Erythroblast (primary cell): ENCODE results near the gene CYP27C1.
"Not testable (repeated sequence)": the region's sequence is repeated elsewhere in the genome, so short reads cannot be mapped to it uniquely, and the experiment has no call there.

Experiments used
- DNase-seq, 2 experiments: peaks; one replicate each; lab custom pipeline; 2025; lab: John Stamatoyannopoulos, UW
- GATA1 ChIP-seq: IDR thresholded peaks from 2 replicates; pipeline ENCODE4 v1.6.1; 2011; ENCODE audit warnings: low read depth, mild to moderate bottlenecking, control low read depth, low read length, moderate library complexity
- POLR2A ChIP-seq: IDR thresholded peaks from 2 replicates; pipeline ENCODE4 v1.6.1; 2011; ENCODE audit warnings: mild to moderate bottlenecking, low read length

CYP27C1 gene

DNA sequence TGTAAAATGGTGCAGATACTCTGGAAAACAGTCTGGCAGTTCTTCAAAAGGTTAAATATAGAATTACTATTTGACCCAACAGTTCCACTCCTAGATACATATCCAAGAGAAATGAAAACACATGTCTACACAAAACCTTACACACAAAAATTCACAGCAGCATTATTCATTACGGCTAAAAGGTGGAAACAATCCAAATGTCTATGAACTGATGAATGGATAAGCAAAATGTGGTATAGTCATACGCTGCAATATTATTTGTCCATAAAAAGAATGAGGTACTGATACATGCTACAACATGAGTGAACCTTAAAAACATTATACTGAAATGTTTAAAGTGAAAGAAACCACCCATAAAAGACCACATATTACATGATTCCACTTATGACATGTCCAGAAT is 4.0 kb downstream of the CYP27C1 start:
- DNase-seq: no peak

DNA sequence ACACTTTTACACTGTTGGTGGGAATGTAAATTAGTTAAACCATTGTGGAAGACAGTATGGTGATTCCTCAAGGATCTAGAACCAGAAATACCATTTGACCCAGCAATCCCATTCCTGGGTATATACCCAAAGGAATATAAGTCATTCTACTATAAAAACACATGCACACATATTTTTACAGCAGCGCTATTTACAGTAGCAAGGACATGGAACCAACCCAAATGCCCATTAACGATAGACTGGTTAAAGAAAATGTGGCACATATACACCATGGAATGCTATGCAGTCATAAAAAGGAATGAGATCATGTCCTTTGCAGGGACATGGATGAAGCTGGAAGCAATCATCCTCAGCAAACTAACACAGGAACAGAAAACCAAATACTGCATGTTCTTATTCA is 5.9 kb downstream of the CYP27C1 start:
- DNase-seq: not testable (repeated sequence)

More for the DNA sequence above, 4.0 kb downstream of the CYP27C1 start:
- TF ChIP-seq POLR2A (no peak), GATA1 (no peak)

DNA sequence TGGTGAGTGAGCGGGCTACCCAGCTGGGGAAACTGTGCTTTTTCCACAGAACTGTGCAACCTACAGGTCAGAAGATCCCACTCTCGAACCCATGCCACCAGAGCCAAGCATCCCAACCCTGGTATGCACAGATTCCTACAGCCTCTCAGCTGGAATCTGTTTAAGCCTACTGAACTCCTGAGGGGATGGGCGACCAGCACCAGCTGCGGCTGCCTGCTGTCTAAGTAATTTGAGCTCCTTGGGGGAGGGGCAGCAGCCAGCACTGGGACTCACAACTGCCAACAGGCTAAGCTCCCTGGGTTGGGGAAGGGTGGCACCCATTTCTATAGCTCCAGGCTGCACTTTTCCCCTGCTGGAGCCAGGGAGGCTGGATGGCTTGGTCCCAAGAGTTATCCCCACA is 11.8 kb downstream of the CYP27C1 start:
- DNase-seq: no peak
- no peak for TF ChIP-seq GATA1
- no peak for TF ChIP-seq POLR2A

DNA sequence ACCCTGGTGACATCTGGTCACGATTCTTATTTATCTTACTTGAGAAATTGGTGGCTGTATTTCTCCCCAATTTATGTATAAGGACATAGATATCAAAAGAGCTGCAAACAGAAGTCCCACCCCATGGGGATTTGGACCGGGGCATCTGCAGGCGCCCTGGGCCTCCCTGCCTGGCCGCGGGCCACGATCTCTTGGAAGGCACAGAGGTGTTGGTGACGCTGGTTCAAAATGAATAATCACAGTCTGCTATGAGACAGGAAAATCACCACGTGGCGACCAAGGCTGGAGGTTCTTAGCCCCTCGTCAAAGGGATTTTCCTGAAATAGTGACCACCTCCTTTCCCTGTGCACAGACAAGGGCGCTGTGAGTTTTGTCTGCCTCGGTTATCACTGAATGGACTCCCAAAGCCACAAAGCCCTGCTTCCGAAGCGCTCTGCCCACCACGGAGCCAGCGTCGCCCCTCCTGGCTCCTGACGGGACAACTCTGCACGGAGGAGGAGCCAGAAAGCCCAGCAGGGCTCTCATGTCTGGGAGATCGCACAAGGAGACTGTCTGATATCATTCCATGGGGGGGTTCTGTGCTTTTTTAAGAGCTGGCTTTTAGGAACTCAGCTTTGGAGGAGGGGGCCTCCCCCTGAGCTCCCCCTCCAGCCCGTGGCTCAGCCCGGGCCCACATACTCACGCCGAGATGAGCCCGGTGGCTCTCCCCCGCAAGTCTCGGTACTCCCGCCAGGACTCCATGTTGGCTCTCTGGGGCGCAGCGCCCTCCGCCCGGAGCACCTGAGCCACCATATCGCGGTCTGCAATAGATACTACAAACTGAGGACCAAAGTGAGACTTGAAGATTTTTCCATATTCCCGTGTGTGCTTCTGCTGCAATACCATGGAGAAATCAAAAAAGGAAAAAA is 14.6 kb downstream of the CYP27C1 start:
- no peak for DNase-seq
- no peak for TF ChIP-seq GATA1
- TF ChIP-seq POLR2A: no peak

DNA sequence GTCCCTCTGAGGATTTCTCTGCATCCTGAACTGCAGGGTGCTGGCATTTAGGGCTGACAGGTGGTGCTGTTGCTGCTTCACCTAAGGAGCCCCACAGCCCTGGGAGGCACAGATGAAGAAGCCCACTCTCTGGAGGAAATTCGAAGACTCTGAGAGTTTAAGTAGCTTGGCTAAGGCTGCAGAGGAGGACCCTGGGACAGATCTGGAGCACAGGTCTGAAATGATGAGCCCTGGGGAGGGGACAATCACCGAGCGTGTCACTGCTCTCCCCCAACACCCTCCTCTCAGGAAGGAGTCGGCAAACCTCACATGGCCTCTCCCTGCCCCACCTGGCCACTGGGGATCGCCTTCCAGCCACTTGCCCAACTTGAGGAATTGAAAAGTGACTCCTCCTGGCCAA is 18.6 kb downstream of the CYP27C1 start:
- TF ChIP-seq GATA1 (no peak), POLR2A (no peak)
- no peak for DNase-seq

DNA sequence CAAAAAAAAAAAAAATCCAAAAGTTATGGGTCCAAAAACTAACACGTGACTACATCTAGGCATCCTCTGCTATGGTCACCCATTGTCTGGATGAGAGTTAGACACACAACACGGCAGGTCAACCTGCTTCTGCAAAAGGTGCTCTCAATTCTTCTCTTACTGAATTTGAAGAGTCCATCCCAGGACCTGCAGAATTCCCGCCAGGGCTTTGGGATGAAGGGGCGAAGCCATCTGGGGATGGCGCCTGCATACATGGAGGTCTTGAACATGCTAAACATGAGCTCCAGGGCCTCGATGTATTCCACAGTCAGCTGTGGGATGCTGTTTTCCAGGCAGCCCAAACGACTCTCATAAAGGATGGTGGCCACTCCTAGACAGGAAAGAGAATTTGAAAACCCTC is 19.1 kb downstream of the CYP27C1 start:
- DNase-seq: no peak

DNA sequence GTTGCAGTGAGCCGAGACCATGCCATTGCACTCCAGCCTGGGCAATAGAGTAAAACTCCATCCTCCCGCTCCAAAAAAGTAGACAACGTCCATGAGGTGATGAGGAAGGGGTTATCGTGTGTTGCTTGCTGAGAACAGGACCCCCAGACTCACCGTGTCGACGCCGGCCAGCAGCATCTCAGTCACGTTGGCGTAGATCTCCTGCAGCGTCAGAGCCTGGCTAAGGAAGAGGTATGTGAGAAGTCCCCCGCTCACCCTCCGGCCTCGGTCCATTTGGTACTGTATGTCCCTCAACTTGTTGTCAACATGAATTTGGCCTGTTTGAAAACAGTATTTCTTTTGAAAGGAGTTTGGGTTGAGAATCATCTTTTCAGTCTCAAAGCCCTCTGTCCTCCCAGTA is 20.9 kb downstream of the CYP27C1 start:
- TF ChIP-seq POLR2A: no peak
- no peak for TF ChIP-seq GATA1
- no peak for DNase-seq

More for the DNA sequence above, 19.1 kb downstream of the CYP27C1 start:
- TF ChIP-seq POLR2A (no peak), GATA1 (no peak)

DNA sequence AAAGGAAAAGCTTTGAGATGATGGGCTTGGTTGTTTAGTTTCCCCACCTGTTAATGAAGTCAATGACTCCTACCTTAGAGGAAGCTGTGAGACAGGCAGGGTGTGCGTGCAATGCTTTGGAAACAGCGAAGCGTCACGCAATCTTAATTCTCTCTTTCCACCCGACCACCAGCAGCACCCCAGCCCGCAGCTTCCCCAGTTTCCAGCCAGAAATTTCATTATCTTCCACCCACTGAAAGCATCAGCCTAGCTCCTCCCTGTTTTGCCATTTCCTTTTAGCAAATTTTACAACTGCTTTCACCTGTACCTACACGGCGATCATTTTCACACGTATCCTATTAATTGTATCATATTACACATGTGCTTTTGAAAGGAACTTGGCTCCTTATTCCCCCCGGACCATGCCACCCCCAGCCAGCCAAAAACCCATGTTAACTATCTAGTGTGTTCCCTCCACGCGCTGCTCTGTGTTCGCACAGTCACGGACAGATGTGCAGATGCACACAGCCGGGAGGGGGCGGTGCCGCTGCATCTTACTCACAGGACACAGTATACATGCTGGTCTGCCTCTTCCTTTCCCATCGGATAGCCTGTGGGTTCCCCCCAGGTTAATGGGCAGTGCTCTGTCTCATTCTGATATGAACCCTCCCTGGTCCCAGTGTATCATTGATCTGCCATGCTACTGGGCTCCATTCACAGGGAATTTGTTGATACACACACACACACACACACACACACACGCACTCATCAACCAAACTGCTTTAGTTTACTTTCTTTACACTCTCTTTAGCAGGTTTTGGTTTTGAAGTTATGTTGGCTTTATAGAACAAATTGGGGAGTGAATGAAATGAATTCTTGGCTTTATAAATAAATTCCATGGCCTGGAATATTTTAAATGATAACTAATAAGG is 22.4 kb downstream of the CYP27C1 start:
- peak; percentile 45 to 65 for DNase-seq

DNA sequence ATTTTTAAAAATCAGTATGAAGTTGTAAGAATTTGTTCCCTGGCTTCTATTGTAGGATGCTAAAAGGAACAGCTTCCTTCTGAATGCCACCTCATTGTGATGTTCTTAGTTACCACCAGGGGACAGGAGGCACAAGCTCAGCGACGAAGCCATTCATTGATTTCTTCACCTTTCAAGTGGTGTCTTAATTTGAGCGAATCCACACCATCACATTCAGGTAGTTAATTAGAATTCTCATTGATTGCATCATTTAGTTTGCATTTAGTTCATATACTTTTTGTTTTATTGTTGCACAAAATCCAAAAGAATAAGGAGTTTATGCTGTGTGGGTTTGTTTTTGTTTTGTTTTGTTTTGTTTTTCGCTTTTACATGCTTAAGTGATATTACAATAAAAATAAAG is 23.1 kb downstream of the CYP27C1 start:
- peak in 1 of 2 experiments; percentile 21 for DNase-seq
- TF ChIP-seq POLR2A (no peak), GATA1 (no peak)

More for the DNA sequence above, 22.4 kb downstream of the CYP27C1 start:
- TF ChIP-seq POLR2A (no peak), GATA1 (no peak)

DNA sequence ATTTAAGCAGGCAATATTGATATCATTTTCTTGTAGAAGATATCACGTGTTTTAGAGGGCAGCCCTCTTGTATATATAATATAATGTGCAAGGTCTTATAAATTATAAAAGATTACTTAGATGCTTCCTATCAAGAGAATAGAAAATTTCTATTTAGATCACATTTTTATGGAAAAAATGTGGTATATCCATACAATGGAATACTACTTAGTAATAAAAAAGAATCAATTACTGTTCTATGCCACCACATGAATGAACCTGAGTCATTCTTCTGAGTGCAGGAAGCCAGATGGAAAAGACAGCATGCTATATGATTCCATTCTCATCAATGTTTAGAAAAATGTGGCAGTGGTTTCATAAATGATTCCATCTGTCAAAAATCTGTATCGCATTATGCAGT is 23.6 kb downstream of the CYP27C1 start:
- no peak for DNase-seq

DNA sequence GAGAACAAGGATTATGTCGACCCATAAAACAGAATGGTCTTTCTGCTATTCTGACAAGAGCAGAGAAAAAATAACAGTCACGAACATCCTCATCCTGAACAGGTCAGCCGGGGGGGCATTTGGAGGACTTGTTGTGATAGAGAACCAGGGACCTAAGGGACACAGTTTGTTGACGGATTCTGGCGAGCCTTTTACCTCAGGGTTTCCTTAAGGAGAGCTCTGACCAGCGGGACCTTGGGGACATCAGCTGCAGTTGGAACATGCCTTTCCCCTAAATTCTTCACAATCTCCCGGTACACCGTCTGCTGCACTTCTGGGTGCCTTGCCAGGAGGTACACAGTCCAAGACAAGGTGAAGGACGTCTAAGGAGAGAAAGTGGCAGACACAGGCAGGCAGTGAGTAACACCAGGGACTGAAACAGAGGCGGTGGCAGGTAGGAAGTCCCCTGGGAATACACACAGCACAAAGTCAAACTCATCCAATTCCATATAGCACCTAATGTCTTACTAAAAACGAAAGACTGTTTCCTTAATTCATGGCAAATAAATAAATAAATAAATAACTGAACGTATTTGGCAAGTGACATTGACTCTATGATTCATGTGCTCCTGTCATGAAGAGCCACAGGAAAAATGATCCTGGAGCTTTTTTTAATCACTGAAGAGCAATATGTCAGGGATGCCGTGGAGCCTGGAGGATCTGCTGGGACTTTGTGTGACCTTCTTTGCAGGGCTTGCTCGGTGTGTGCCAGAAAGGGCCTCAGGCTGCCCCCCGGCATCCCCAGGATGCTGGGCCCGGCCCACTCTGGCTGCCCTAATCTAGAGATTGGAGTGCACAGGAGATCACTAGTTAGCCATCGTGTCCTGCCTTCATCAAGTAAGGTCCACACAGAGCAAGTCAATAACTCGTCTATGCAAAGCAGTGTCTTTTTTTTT is 24.7 kb downstream of the CYP27C1 start:
- DNase-seq: no peak
- TF ChIP-seq GATA1 (no peak), POLR2A (no peak)

More for the DNA sequence above, 23.6 kb downstream of the CYP27C1 start:
- no peak for TF ChIP-seq POLR2A
- no peak for TF ChIP-seq GATA1

DNA sequence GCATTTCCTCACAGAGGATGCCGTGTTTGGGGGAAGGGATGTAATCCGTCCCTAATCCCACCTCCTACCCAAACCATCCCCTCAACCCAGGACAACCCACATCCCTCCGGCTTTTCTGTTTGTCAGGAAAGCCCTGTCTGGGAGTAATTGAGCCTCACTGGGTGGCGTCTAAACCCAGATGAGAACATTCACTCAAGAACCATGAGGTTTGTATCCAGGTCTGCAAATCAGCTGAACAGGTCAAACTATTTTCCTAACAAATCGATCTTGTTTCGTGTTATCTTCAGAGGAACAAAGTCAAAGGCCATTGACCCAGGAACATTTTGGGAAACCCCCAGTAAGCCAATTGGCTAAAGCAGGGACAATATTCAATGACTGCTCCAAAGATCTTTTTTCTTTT is 25.7 kb downstream of the CYP27C1 start:
- no peak for DNase-seq
- no peak for TF ChIP-seq POLR2A
- TF ChIP-seq GATA1: no peak

DNA sequence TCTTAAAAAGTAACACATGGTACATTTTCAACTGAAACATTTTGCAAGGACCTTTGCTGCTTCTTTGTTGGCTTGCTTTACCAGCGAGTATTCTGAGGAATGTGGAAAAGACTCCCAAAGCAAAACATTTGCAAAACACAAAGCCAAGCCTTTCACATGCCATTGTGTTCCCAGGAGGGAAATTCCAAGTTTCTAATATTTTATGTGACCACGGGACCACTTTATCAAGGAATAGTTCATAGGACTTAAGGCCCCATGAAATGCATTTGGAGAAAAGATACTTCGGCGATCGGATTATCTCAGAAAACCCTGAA is 26.2 kb downstream of the CYP27C1 start:
- DNase-seq: no peak
- TF ChIP-seq GATA1 (no peak), POLR2A (no peak)
